Subcutaneous adipose tissue (tissue), 4 donors: ENCODE results near the gene GDF15. TPM values are rescaled to one million over a fixed set of nuclear protein-coding genes. Genes with fewer than 3 reads are reported as not detected.

ENCODE experiments used
- small RNA-seq: library from RNA; depleted of rRNA; stranded (forward); fragments of <200 nt; gene quantifications from one replicate; pipeline ENCODE3, GENCODE V24; 2016
- total RNA-seq, 4 donors: library from RNA; depleted of rRNA; stranded (reverse); fragments of >200 nt; gene quantifications; one replicate each; pipeline ENCODE4 v1.1.0, GENCODE V29; 2016
- TF ChIP-seq, protein P1 (sequence below): fragments of 450-650 bp; IDR thresholded peaks from one replicate; pipeline ENCODE4 v1.5.1; 2016; ENCODE audit warnings: low read depth, mild to moderate bottlenecking, control low read depth, antibody characterized with exemption, moderate library complexity

The GDF15 gene
- total RNA-seq, 4 donors from 2014 or later: 1.7 to 20.6 (median 8.4) TPM

DNA sequence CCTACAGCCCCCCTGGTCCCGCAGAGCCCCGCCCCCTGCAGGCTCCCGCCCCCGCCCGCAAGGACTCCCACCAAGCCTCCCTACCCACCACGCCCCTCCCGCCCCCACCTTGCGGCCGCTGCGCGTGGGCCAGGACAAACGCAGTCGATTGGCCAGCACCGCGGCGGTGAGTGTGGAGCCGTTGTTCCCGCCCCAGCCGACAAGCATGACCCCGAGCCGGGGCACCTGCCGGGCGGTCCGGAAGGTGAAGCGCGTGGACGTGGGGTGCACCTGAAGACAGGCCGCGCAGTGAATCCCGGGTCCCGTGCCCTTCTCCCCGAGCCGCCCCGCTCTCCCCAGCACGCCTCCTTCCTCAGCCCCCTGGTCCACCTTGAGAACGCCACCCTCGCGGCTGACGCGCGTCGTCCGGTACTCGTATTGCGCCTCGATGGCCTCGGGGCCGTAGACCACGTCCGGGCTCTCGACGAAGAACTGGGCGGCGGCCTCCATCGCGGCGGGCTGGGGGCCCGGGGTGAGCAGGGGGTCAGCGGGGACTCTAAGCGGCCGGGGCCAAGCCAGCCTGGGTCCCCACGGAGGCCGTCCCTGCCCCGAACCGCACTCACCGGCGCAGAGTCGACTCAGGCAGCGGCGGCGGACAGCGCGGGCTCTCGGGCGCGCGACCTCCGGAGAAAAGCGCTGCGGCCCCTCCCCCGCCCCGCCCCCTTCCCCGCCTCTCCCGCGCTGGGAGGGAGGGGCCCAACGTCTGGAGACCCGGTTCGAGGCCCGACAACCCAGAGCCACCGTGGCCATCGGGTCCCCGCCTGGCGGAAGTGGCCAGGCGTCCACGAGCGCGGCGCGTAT lies 51.8 kb downstream of the GDF15 start, which contains the start of gene ISYNA1:
TSS of gene ISYNA1 (minus strand) at position 643 of the 840 bp plus-strand sequence. CDS start at position 489, 154 bp downstream.
- TF ChIP-seq, protein P1, sequence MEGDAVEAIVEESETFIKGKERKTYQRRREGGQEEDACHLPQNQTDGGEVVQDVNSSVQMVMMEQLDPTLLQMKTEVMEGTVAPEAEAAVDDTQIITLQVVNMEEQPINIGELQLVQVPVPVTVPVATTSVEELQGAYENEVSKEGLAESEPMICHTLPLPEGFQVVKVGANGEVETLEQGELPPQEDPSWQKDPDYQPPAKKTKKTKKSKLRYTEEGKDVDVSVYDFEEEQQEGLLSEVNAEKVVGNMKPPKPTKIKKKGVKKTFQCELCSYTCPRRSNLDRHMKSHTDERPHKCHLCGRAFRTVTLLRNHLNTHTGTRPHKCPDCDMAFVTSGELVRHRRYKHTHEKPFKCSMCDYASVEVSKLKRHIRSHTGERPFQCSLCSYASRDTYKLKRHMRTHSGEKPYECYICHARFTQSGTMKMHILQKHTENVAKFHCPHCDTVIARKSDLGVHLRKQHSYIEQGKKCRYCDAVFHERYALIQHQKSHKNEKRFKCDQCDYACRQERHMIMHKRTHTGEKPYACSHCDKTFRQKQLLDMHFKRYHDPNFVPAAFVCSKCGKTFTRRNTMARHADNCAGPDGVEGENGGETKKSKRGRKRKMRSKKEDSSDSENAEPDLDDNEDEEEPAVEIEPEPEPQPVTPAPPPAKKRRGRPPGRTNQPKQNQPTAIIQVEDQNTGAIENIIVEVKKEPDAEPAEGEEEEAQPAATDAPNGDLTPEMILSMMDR: no peak

DNA sequence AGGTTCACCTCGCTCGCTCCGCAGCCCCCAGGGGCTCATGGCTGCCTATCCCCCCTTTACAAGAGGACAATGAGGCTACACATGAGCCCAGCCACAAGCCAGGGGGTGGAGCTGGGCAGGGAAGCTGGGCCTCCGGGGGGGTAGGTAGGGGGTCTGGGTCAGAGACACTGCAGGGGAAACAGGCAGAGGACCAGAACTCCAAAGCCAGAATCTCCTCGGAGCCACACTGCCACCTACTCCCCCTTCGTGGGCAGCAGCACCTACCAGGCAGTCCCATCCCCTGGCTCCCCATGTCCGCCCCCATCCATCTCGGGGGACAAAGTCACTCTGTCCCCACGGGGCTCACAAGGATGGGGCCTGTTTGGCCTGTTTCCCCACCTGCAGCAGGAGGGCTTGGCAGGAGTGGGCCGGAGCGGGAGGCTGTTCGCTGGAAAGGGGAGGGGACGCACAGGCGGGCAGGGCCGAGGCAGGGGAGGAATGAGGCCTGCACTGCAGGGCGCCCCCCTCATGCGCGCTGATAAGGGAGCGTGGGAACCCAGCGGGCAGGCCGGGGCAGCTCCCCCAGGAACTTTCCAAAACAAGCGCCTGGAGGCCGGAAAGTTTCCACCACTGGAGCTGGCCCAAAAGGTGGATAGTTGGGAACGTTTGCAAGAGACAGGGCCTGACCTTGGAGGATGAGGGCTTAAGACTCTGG lies 52.5 kb downstream of the GDF15 start:
- TF ChIP-seq, protein P1: no peak

Small RNA genes lying within 50 kb of the gene (small RNA-seq; reads per million reads assigned to genes)
- not detected for gene MIR3189

Other genes with a start within 250 kb of the GDF15 start
- gene PIK3R2, start 233.0 kb upstream of the GDF15 start, total RNA-seq: 1 to 10 TPM; 4.7 to 10.0 (median 7.0) TPM
- gene IFI30, start 212.3 kb upstream of the GDF15 start, total RNA-seq: 100 to 1,000 TPM in 2 of 4 donors, 10 to 100 TPM in 2; 47.8 to 934 (median 110) TPM
- gene MPV17L2, start 192.9 kb upstream of the GDF15 start, total RNA-seq: 10 to 100 TPM; 11.3 to 15.8 (median 13.8) TPM
- gene RAB3A, start 182.1 kb upstream of the GDF15 start, total RNA-seq: under 1 TPM in 1 of 4 donors, not detected in 3; 0.51 TPM
- gene PDE4C, start 159.7 kb upstream of the GDF15 start, total RNA-seq: not detected
- 1 to 10 TPM; 1.3 to 7.9 (median 3.0) TPM for gene IQCN, start 111.7 kb upstream of the GDF15 start, total RNA-seq
- gene JUND, start 104.5 kb upstream of the GDF15 start, total RNA-seq: 100 to 1,000 TPM; 101 to 314 (median 150) TPM
- 10 to 100 TPM; 70.3 to 87.7 (median 81.4) TPM for gene LSM4, start 63.1 kb upstream of the GDF15 start, total RNA-seq
- 10 to 100 TPM; 17.4 to 33.9 (median 22.6) TPM for gene PGPEP1, start 45.6 kb upstream of the GDF15 start, total RNA-seq
- 10 to 100 TPM in 3 of 4 donors, 1 to 10 TPM in 1; 8.3 to 32.0 (median 18.7) TPM for gene LRRC25, start 11.5 kb downstream of the GDF15 start, total RNA-seq
- gene SSBP4, start 33.2 kb downstream of the GDF15 start, total RNA-seq: 10 to 100 TPM; 19.8 to 32.0 (median 23.1) TPM
- gene ISYNA1, start 52.0 kb downstream of the GDF15 start, total RNA-seq: 10 to 100 TPM in 3 of 4 donors, 1 to 10 TPM in 1; 9.9 to 50.5 (median 11.4) TPM
- gene ELL, start 135.9 kb downstream of the GDF15 start, total RNA-seq: 10 to 100 TPM; 14.3 to 16.1 (median 15.3) TPM
- gene FKBP8, start 157.4 kb downstream of the GDF15 start, total RNA-seq: 100 to 1,000 TPM; 105 to 369 (median 280) TPM
- 100 to 1,000 TPM in 3 of 4 donors, 10 to 100 TPM in 1; 97.2 to 145 (median 120) TPM for gene KXD1, start 171.7 kb downstream of the GDF15 start, total RNA-seq
- gene UBA52, start 185.7 kb downstream of the GDF15 start, total RNA-seq: 100 to 1,000 TPM; 498 to 791 (median 619) TPM
- 100 to 1,000 TPM in 2 of 4 donors, 10 to 100 TPM in 2; 49.1 to 128 (median 99.7) TPM for gene REX1BD, start 202.6 kb downstream of the GDF15 start, total RNA-seq
- 100 to 1,000 TPM in 2 of 4 donors, 10 to 100 TPM in 2; 28.5 to 117 (median 84.3) TPM for gene CRLF1, start 220.6 kb downstream of the GDF15 start, total RNA-seq
- 1 to 10 TPM in 1 of 4 donors, under 1 TPM in 2, not detected in 1; 0.34 to 2.1 (median 0.88) TPM for gene TMEM59L, start 226.7 kb downstream of the GDF15 start, total RNA-seq